K562 (cell line): ENCODE measurements around the gene PLA2G2E. TPM values are rescaled to one million over a fixed set of nuclear protein-coding genes. Genes with fewer than 3 reads are reported as not detected.

ENCODE experiments used
- ATAC-seq: fragments of 200-7000 bp; cut with Tn5 transposase; 3 replicates; pipeline ENCODE4 v1.9.1; 2020; ENCODE audit warnings: moderate library complexity
- BruUV-seq: library from RNA; stranded (reverse); fragments of 400-500 nt; replicated peaks from 2 replicates; lab custom pipeline; 2021; lab: Mats Ljungman, UMichigan
- CTCF ChIA-PET: fragments of 300-600 bp; formaldehyde crosslinking; extraction: SDS; loops from one replicate; lab custom pipeline; 2021; ENCODE audit warnings: low intra/inter-chr PET ratio; lab: Yijun Ruan, JAX
- POLR2A ChIA-PET: fragments of 300-600, 350-650 bp; sonication (Branson Sonifier 250); formaldehyde crosslinking; extraction: SDS; loops from one replicate; lab custom pipeline; 2021; ENCODE audit warnings: antibody characterized with exemption, inconsistent platforms; lab: Yijun Ruan, JAX
- DNase-seq, 4 experiments: peaks; one replicate each; pipeline versions ENCODE4 v3.0.0 to v3.0.0-alpha.2; 2011 to 2018; ENCODE audit warnings: low spot score in 3 of 4, mixed read lengths in 3 of 4; ENCODE audit errors: extremely low read depth in 1 of 4
- FAIRE-seq: peaks from 2 replicates; lab custom pipeline; 2011; peaks lifted over from hg19 to GRCh38; lab: Jason Lieb, UNC
- H2AFZ ChIP-seq: 2 replicates; pipeline ENCODE4 v1.6.0; 2011; ENCODE audit warnings: low read depth, low read length, control low read depth, inconsistent platforms
- H3K27ac ChIP-seq: fragments of 200-600 bp; 3 replicates; pipeline ENCODE4 v1.8.0; 2011; ENCODE audit warnings: low read depth, mild to moderate bottlenecking, control low read depth, inconsistent platforms, low read length, moderate library complexity, mixed read lengths; ENCODE audit errors: extremely low read depth
- H3K27me3 ChIP-seq, 2 experiments: fragments of 300-600 bp in 1 of 2; 2 replicates in 1 of 2; 3 replicates in 1 of 2; pipeline versions ENCODE4 v1.6.0 to v1.8.0; 2011; ENCODE audit warnings: inconsistent platforms in 2 of 2, low read length in 2 of 2, mild to moderate bottlenecking in 1 of 2, mixed read lengths in 1 of 2, moderate library complexity in 1 of 2; ENCODE audit not compliant: control insufficient read depth in 2 of 2, insufficient read depth in 2 of 2
- H3K36me3 ChIP-seq: fragments of 300-600 bp; 3 replicates; pipeline ENCODE4 v1.8.0; 2011; ENCODE audit warnings: mild to moderate bottlenecking, low read length, inconsistent platforms; ENCODE audit not compliant: control insufficient read depth, insufficient read depth
- H3K4me1 ChIP-seq, 2 experiments: fragments of 200-600 bp in 1 of 2; replicated peaks in 1 of 2; 2 replicates in 1 of 2; 3 replicates in 1 of 2; pipeline versions ENCODE4 v1.5.1 to v1.8.0; 2011; ENCODE audit warnings: inconsistent platforms in 2 of 2, low read length in 2 of 2, mild to moderate bottlenecking in 1 of 2, mixed read lengths in 1 of 2, moderate library complexity in 1 of 2; ENCODE audit not compliant: control insufficient read depth in 2 of 2, insufficient read depth in 2 of 2
- H3K4me2 ChIP-seq: 2 replicates; pipeline ENCODE4 v1.6.1; 2011; ENCODE audit warnings: low read length, control low read depth, inconsistent platforms, mixed read lengths; ENCODE audit not compliant: insufficient read depth
- H3K4me3 ChIP-seq: fragments of 200-600 bp; sonication (generic), shearing (Covaris generic); 2 replicates; pipeline ENCODE4 v1.5.1; 2016; ENCODE audit warnings: control low read depth, inconsistent platforms
- H3K79me2 ChIP-seq: fragments of 200-600 bp; 3 replicates; pipeline ENCODE4 v1.8.0; 2011; ENCODE audit warnings: low read length, inconsistent platforms; ENCODE audit not compliant: control insufficient read depth, insufficient read depth
- H3K9ac ChIP-seq, 2 experiments: 2 replicates each; pipeline versions ENCODE4 v1.6.0 to v1.6.1; 2011; ENCODE audit warnings: low read depth in 2 of 2, low read length in 2 of 2, control low read depth in 1 of 2, inconsistent platforms in 1 of 2, mild to moderate bottlenecking in 1 of 2, mixed read lengths in 1 of 2; ENCODE audit not compliant: insufficient read depth in 1 of 2
- H3K9me1 ChIP-seq: one replicate; pipeline ENCODE4 v1.6.0; 2011; ENCODE audit warnings: inconsistent platforms, mild to moderate bottlenecking, low read length, moderate library complexity; ENCODE audit not compliant: control insufficient read depth, insufficient read depth
- H3K9me3 ChIP-seq: replicated peaks from 2 replicates; pipeline ENCODE4 v1.5.1; 2011; ENCODE audit warnings: low read depth, low read length, inconsistent platforms; ENCODE audit not compliant: control insufficient read depth, insufficient read depth
- H4K20me1 ChIP-seq: replicated peaks from 2 replicates; pipeline ENCODE4 v1.6.1; 2011; ENCODE audit warnings: low read length, inconsistent platforms, mixed read lengths; ENCODE audit not compliant: control insufficient read depth, insufficient read depth
- KLF1 ChIP-seq: fragments of 450-650 bp; IDR thresholded peaks from 2 replicates; pipeline ENCODE4 v1.6.1; 2016; ENCODE audit warnings: missing genetic modification characterization, missing compliant biosample characterization
- KLF10 ChIP-seq: fragments of 250-450 bp; sonication (Bioruptor Pico); IDR thresholded peaks from 2 replicates; pipeline ENCODE4 v1.6.1; 2021; ENCODE audit warnings: matching md5 sums
- MXD1 ChIP-seq: fragments of 250-450 bp; sonication (Bioruptor Pico); IDR thresholded peaks from 2 replicates; pipeline ENCODE4 v1.8.0; 2021; ENCODE audit warnings: borderline replicate concordance, mild to moderate bottlenecking, moderate library complexity; ENCODE audit not compliant: poor library complexity, severe bottlenecking
- POLR2AphosphoS2 ChIP-seq: IDR thresholded peaks from 2 replicates; pipeline ENCODE4 v1.6.1; 2012; ENCODE audit warnings: low read length, improper control_type of control experiment
- SNIP1 ChIP-seq: fragments of 450-650 bp; IDR thresholded peaks from 2 replicates; pipeline ENCODE4 v1.7.1; 2017; ENCODE audit warnings: low read depth, mild to moderate bottlenecking
- TAF15 ChIP-seq: fragments of 200-400 bp; formaldehyde crosslinking; IDR thresholded peaks from 2 replicates; pipeline ENCODE4 v1.6.1; 2017; ENCODE audit warnings: mild to moderate bottlenecking, low read depth, low read length, moderate library complexity
- ZNF146 ChIP-seq: IDR thresholded peaks from one replicate; pipeline ENCODE4 v1.6.1; 2018; ENCODE audit warnings: missing compliant biosample characterization; ENCODE audit not compliant: unreplicated experiment
- ZNF639 ChIP-seq, 2 experiments: fragments of 200-800 bp in 1 of 2; sonication (Bioruptor generic) in 1 of 2; sonication (generic) in 1 of 2; formaldehyde crosslinking in 1 of 2; IDR thresholded peaks in 1 of 2; conservative IDR thresholded peaks in 1 of 2; 2 replicates each; pipeline versions ENCODE4 v1.5.0 to v1.6.1; 2016 to 2020; ENCODE audit warnings: missing compliant biosample characterization in 1 of 2, missing genetic modification characterization in 1 of 2, missing genetic modification reagents in 1 of 2
- ZNF696 ChIP-seq: fragments of 250-450 bp; sonication (Bioruptor Pico); conservative IDR thresholded peaks from 2 replicates; pipeline ENCODE4 v1.4.0; 2020; ENCODE audit warnings: mild to moderate bottlenecking, moderate library complexity
- WGBS: fragments of 100-300 bp; shearing (Covaris generic); methylation state at CpG from one replicate; pipeline ENCODE4 v1.1.6; 2016; ENCODE audit warnings: low coverage, mixed read lengths; ENCODE audit not compliant: insufficient coverage; ENCODE audit errors: missing lambda C conversion rate; 5-methylcytosine and 5-hydroxymethylcytosine counted together
- in situ Hi-C: fragments of 300-500 bp; cut with MboI; formaldehyde crosslinking; loops from 4 replicates; pipeline ENCODE4 v1.15.0; 2018; ENCODE audit warnings: inconsistent platforms, mixed read lengths
- intact Hi-C: fragments of 100-400 bp; cut with micrococcal nuclease; formaldehyde crosslinking; loops from 2 replicates; pipeline ENCODE4 v1.14.2; 2022
- polyA plus RNA-seq, 8 experiments: library from polyadenylated mRNA; depleted of rRNA in 4 of 8; stranded (reverse) in 5 of 8; unstranded in 3 of 8; fragments of >200 nt; fragmentation: Nextera tagmentation in 2 of 8; fragmentation: Illumina TruSeq in 1 of 8; extraction: Ambion mirVana in 2 of 8; extraction: Trizol in 1 of 8; gene quantifications; 2 replicates each; pipeline versions ENCODE4 v1.2.1 to v1.2.3, GENCODE V29; 2011 to 2014; ENCODE audit warnings: inconsistent platforms in 1 of 8, missing spikeins in 1 of 8
- total RNA-seq, 7 experiments: library from RNA; depleted of rRNA in 6 of 7; stranded (reverse); fragments of >200 nt in 6 of 7; fragmentation: Illumina TruSeq in 2 of 7; extraction: Trizol in 2 of 7; gene quantifications; 2 replicates each; pipeline versions ENCODE4 v1.2.1 to v1.2.3, GENCODE V29; 2011 to 2021; ENCODE audit warnings: low replicate concordance in 1 of 7

The PLA2G2E gene
- total and polyA plus RNA-seq, 9 of the 15 experiments (the other 6 are each of a cell fraction or from before 2014, with no cell fraction given), result not detected

GRCh38 chr1:19936061-19936750, 12.8 kb upstream of the PLA2G2E start:
- Histone ChIP-seq H3K27me3 (0 out of 5 replicates have a peak, but pooled peaks cover 0 to 7% of the 10 kb centered on the region in 2 experiments), H3K79me2 (no peaks in the 10 kb centered on the region), H3K27ac (no peak overlapping the region), H3K9me3 (peaks cover 2% of the 10 kb centered on the region; the same call in 1 of the 2 replicates), H3K4me1 (no peaks in the 10 kb centered on the region), H2AFZ (no peak overlapping the region), H3K36me3 (no peaks in the 10 kb centered on the region), H4K20me1 (no peaks in the 10 kb centered on the region), H3K9me1 (no peaks in the 10 kb centered on the region), H3K4me3 (no peak overlapping the region), H3K4me2 (no peak overlapping the region), H3K9ac (no peak overlapping the region)
- WGBS, result 3% methylated on average over 3 of the region's 3 CpGs
- in situ Hi-C loops (no loop called here), intact Hi-C loops (no loop called here)
- DNase-seq (no peak), FAIRE-seq (no peak), ATAC-seq (no peak)
- ChIA-PET POLR2A (no interaction called here), CTCF (no interaction called here)
- TF ChIP-seq TAF15, result no peak
- no peak for TF ChIP-seq ZNF696 (CRISPR knock-in tag)
- TF ChIP-seq MXD1 (CRISPR knock-in tag), result no peak
- no peak for TF ChIP-seq POLR2AphosphoS2
- TF ChIP-seq KLF10 (CRISPR knock-in tag), result no peak
- TF ChIP-seq ZNF639 (CRISPR knock-in tag; conservative IDR thresholded peaks at IDR 0.05 in 1 of 2, IDR thresholded peaks at IDR 0.05 in 1 of 2), result no peak
- TF ChIP-seq KLF1 (tag), result no peak
- no peak for TF ChIP-seq ZNF146
- no peak for TF ChIP-seq SNIP1
- BruUV-seq, result no TSS peak
